GM19238 (cell line): Measurements from ENCODE around the gene SIMC1.
A peak's percentile ranks its signal among the peaks of the same experiment; 100 is the strongest.

Experiments used
- DNase-seq: peaks from one replicate; pipeline ENCODE4 v3.0.0; 2011; ENCODE audit warnings: low spot score; ENCODE audit not compliant: insufficient read length

SIMC1 gene

GRCh38 chr5:176387384-176387925 is 149.2 kb downstream of the SIMC1 start:
- DNase-seq: no peak

- DNase-seq: no peak
These were observed 149.8 kb downstream of the SIMC1 start for GRCh38 chr5:176388003-176388443.

GRCh38 chr5:176388444-176389134 is 150.4 kb downstream of the SIMC1 start, which contains the start of the genes HIGD2A and NOP16:
HIGD2A (plus strand) TSS chr5:176388751; CDS start chr5:176388820, 69 bp downstream.
NOP16 (minus strand) TSS chr5:176388598; CDS start chr5:176388539, 59 bp downstream.
- peak; percentile 97 for DNase-seq

- no peak for DNase-seq
These were observed 151.2 kb downstream of the SIMC1 start for GRCh38 chr5:176389135-176390123.

- no peak for DNase-seq
These were observed 153.3 kb downstream of the SIMC1 start for GRCh38 chr5:176391479-176391878.

GRCh38 chr5:176391999-176392398 is 153.8 kb downstream of the SIMC1 start:
- no peak for DNase-seq

- DNase-seq: no peak
These were observed 154.3 kb downstream of the SIMC1 start for GRCh38 chr5:176392526-176392925.

- DNase-seq: no peak
These were observed 155.9 kb downstream of the SIMC1 start for GRCh38 chr5:176394096-176394495.

GRCh38 chr5:176394881-176395675 is 156.9 kb downstream of the SIMC1 start:
- DNase-seq: no peak
